HG02870 (cell line): ENCODE data around the gene SAPCD1.
A peak's percentile ranks its signal among the peaks of the same experiment; 100 is the strongest.
"Not testable (repeated sequence)": the region's sequence is repeated elsewhere in the genome, so short reads cannot be mapped to it uniquely, and the experiment has no call there.

Experiments
- ATAC-seq: cut with Tn5 transposase; IDR thresholded peaks from one replicate; pipeline ENCODE4 v1.9.1; 2021; ENCODE audit warnings: mild to moderate bottlenecking, moderate library complexity; ENCODE audit not compliant: unreplicated experiment

The SAPCD1 gene

DNA sequence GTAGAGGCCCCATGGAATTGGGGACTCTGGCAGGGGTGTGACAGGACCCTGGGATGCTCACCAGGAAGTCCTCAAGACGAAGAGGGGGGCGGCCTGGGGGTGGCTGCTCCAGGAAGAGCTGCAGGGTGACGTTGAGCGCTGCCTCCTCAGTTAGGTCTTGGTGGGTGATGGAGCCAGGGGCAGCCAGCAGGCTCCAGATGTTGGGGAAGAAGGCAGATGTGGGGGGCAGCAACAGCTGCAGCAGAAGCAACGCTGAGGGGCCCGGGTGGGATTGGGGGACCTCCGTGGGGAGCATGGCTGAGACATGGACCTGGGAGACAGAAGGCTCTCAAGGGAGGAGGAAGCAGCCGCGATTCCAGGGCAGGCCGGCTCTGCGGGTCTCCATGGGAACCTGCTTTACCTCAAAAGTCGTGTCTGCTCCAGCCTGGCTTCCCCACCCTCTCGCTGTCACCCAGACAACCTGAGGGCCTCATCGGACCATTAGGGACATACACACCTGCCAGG lies 14.1 kb downstream of the SAPCD1 start:
- ATAC-seq, result no peak

DNA sequence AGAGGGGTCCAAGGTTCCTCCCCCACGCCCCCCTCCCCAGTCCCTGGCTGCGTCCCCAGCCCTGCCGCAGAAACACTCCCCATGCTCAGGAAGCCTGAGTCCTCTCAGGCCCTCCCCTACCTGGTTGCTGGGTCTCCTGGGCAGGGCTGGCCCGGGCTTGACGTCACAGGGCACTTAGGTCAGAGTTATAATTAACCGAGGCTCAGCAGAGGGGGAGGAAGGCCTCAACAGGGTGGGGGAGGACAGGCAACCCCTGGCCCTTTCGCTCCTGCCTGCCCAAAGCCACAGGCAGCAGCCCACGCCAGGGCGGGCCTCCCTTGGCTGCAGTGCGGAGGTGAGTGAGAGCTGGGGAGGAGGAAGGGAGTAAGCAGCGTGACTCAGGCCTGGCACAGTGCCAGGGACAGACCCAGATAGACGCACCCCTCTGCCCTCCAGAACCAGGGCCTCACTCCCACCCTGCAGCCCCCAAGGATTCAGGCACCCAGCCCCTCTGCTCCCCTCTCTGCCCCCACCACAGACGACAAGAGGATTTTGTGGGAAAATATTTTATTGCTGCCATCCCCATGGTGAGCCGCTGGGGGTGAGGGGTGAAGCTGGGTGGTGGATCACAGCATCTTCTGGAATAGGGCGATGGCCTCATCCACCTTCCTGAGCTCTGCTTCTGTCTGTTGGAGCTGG lies 14.7 kb downstream of the SAPCD1 start, which contains the start of gene VWA7:
Gene VWA7 (minus strand): TSS at position 340 of the 678 bp plus-strand sequence. CDS start 549 bp downstream, outside the sequence.
- ATAC-seq, result peak; percentile 63

DNA sequence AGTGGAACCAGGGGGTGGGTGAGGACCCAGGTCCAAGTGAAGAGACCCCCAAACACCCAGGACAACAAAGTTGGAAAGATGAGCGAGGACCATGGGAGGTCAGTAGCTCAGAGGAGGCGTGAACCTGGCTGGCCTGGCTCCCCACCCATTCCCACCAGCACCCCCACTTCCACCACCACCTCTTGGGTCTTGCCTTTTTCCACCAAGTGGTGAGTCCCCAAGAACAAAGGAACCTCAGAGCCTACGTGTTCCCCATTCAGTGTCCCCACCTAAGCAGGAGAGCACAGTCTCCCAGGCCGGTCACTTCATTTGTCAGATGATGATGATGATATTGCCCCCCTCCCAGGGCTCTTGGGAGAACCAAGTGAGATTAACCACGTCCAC lies 15.2 kb downstream of the SAPCD1 start:
- no peak for ATAC-seq

DNA sequence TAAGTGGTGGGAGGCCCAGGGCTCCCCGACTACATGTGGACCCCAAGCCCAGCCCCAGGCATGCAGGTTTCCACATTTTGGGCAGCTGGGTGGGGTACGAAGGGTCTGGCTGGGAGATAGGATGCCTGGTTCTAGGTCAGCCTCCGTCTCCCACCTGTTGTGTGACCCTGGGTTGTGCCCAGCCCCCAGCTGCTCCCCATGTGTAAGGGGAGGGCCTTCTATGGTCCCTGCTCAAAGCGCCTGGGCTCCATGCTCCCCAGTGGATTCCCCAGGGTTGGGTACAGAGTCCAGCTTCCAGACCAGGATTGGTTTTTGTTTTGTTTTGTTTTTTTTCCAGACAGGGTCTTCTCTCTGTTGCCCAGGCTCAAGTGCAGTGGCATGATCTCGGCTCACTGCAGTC lies 15.7 kb downstream of the SAPCD1 start:
- ATAC-seq, result no peak

DNA sequence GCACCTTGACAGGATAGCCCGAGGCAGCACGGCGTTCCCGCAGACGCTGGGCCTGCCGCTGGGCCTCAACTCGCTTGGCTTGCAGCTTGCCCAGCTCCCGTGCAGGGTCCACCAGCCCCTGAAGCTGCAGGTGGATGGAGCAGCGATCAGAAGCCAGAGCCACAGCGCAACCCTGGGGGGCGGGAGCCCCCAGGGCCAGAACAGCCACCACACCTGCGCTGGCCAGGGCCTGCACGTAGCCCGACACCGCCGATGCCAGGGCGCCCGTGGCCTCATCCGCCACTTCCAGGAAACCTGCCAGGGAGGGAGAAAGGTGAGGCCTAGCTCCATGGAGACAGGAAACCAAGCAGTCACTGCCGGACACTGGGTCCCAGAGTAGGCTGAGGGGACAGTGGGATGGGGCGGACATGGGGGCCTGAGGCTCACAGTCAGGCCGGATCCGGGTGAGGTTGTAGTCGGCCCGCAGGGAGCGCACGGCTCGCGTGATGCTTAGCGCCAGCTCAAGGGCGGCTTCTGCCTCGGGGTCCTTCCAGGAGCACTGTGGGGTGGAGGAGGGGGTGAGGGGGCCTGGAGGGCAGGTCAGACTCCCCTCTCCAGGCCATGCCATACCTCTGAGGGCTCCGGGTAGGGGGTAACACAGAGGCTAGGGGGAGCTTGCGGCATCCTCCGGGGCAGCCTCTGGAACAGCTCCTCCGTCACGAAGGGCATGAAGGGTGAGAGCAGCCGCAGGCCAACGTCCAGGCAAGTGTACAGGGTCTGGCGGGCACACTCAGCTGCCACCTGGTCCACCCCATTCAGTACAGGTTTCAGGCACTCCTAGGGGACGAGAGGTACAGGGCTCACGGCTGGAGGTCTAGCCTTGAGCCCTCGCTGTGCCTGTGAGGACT lies 16.8 kb downstream of the SAPCD1 start:
- no peak for ATAC-seq

DNA sequence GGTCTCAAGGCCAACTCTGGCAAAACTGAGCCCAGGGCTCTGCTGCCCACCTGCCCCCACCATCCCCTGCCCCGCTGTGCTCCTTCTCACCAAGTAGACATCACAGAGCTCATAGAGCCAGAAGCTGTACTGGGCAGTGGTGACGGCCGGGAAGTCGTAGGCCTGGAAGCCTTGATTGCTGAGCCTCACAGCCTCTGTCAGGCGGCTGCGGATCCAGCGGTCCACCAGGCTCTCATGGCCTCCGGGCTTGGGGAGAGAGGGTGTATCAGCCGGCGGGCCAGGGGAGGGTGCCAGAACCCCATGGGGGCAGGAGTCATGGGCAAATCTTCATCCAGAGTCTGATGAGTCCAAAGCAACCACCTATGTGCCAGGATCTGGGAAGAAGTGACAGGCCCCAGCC lies 17.5 kb downstream of the SAPCD1 start:
- ATAC-seq, result no peak

DNA sequence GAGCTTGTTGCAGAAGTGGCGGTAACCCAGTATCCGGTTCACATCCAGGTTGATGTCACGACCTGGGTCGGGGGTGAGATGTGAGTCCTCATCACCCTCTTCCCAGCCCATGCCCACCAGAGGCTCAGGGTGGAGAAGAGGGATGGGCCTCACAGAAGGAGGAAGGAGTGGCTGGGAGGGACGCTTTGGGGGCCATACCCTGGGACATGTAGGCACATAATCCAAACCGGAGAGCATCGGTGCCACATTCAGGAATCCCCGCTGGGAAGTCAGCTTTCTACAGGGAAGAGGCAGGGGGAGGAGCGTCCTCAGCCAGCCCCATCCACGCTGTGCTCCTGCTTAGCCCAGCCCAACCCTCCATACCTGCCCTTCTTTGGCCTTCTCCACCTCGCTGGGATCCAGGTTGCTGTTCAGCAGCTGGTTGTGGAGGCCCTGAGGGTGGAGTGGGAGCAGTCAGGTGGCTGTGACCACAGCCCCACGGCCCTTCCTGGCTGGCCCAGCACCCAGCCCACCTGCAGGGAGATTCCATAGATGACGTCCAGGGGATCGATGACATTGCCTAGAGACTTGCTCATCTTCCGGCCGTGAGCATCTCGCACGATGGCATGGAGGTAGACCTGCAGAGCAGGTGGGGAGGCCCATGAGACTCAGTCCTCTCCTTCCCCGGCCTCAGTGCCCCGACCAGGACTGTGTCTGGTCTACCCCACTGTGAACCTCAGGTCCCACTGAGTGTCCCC lies 18.2 kb downstream of the SAPCD1 start:
- no peak for ATAC-seq

DNA sequence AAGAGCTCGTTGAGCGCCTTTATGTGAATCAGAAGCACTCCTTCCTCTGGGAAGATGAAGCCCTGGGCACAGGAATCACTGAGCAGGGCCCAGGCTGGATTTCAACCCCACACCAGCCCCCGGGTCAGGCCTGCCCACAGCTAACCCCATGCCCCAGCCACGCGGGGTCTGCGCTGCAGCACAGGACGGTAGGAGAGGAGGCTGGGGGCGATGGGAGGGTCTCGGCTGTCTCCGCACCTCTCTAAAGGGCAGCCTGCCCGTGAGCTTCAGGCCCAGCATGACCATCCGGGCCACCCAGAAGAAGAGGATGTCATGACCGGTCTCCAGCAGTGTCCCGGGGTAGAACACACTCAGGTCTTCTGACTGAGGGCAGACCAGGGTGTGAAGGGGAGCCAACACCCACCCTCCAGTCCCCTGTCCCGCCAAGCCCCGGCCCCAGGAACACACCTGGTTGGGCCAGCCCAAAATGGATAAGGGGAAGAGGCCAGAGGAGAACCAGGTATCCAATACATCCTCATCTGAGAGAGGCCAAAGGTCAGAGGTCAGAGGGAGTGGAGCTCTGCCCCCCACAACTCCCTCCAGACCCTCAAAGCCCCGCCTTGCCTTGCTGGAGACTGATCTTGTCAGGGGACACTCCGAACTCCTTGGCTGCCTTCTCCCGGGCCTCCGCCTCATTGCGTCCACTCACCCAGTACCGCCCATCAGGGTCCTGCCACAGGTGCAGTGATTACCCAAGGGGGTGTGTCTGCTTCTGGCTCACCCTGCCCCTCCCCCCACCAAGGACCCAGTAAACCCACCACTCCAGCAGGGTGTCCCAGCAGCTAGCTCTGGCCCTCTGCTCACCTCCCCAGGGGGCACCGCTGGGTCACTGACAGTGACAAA lies 19.0 kb downstream of the SAPCD1 start:
- ATAC-seq, result no peak

DNA sequence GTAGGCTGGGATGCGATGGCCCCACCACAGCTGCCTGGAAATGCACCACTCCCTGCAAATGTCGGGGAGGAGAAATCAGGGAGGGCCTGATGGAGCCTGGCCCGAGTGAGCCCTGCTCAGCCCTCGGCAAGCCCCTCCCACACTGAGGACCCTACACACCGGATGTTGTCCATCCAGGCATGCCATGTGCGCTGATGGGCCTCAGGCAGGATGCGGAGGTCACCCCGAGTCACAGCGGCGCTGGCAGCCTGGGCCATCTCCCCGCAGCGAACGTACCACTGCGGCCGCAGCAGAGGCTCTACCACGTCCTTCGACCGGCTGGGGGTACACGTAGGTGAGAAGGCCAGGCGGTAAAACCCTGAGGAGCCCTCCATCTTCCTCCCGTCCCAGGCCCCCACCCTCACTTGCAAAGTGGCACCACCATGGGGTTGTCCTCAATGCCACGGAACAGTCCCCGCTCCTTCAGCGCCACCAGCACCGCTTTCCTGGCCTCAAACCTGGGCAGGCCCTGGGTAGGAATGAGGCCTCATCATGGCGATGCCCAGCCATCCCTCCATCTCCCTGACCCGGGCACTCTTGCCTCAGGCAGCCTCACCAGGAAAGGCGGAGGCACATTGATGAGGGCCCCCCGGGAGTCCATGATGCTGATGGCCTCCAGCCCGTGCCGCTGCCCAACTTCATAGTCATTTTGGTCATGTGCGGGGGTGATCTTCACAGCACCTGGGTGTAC lies 19.8 kb downstream of the SAPCD1 start:
- no peak for ATAC-seq

DNA sequence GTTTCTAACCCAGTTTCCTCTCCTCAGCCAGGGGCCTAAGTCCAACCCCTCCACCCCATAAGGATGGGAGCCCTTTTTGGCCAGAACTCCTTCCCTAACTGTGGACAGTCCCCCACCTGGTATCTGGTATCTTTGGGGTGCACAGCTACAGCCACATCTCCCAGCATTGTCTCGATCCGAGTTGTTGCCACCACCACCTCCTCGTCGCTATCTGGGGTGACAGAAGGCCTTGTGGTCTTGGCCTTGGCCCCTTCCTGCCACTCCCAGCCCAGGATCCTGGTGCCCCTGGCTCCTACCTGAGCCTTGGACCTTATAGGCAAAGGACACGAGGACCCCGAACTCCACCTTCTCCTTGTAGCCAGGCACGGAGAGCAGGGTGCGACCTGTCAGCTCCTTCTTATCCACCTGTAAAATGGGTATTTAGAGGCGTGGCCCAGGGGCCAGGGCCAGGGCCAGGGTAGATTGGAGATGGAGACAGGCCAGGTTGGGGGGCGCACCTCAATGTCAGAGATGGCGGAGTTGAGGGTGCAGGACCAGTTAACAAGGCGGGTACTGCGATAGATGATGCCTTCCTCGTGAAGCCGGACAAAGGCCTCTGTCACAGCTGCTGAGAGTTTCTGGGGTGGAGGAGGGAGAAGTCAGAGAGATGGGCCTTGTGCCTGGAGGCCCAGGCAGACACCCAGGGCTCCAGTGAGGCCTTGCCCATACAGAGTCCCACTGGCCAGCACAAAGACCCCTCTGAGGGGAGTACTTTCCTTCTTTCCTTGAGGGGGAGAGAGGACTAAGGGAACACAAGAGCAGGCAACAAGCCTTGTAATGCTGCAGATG lies 21.9 kb downstream of the SAPCD1 start:
- ATAC-seq, result no peak

DNA sequence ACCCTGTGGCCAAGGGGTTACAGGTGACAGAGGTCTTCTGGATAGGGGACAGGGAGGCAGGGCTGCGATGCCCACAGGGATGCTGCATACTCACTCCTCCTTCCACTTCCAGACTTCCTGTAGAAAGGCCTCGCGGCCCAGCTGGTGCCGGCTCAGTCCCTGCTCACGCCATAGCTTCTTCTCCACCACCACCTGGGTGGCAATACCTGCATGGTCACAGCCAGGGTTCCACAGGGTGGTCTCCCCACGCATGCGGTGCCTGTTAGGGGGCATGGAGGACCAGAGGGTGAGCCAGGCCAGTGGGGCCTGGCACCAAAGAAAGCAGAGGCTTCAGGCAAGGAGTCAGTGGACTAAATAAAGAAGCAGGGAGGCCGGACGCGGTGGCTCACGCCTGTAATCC lies 23.0 kb downstream of the SAPCD1 start:
- no peak for ATAC-seq

DNA sequence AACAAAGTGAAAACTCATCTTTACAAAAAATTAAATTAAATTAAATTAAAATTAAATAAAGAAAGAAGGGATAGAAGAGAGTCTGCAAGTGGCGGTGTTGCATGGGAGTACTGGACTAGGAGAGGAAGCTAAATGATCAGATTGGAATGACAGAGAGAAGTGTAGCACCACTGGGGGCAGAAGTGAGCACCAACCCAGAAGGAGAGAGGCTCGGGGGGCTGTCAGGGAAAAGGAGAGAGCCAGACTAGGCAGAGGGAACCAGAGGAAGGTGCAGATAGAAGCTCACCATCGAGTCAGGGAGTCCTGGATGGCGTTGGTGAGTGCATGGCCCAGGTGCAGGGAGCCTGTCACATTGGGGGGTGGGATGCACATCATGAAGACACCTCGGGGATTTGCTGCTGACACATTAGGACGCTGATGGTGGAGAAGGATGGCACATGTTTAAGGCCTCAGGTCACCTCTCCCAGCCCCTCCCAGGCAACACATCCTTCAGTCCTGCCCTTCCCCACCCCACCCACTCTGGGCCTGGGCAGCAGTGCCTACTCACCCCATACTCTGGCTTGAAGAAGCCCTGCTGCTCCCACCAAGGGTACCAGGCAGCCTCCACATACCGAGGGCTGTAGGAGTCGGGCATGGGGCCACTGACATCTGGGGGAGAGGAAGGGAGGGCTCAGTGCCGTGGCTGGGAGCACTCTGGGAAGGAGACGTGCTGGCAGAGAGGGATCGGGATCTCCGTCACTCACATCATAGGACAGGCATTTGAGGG lies 29.1 kb downstream of the SAPCD1 start:
- no peak for ATAC-seq

DNA sequence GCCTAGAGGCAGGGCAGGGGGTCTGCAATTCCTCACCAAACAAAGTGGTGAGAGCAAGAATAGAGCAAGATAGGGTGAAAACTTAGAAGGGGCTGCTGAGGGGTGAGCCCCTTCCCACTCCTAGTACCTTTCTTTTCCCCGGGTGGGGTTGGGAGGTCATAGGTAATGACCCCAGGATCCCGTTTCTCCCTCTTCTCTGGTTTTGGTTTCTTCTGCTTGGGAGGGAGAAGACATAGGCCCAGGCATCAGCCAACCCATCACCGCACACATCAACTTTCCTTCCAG lies 29.6 kb downstream of the SAPCD1 start:
- ATAC-seq, result no peak

DNA sequence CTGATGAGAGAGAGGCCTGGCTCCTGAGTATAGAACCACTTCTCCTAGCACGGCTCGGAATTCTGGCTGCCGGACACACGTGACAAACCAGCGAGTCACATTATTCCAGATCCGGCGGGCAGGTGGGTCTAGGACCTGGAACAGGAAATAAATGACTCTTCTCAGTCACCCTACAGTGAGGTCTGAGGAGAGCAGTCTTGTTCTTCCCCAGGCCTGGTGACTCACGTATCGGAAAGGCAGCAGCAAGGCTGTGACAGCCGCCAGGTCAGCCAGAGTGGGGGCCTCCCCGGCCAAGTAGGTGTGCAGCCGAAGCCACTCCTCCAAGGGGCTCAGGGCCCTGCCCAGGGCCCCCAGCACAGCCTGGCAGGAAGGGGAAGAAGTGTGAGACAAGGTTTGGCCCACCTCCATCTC lies 30.3 kb downstream of the SAPCD1 start:
- no peak for ATAC-seq

DNA sequence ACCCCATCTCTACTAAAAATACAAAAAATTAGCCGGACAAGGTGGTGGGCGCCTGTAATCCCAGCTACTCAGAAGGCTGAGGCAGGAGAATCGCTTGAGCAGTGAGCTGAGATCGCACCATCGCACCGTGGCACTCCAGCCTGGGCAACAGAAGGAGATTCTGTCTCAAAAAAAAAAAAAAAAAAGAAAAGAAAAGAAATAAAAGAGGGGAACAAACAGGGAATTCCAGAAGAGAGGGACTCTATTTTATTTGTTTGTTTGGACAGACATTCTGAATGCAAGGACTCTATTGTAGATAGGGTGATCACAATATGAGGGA lies 31.4 kb downstream of the SAPCD1 start:
- ATAC-seq, result not testable (repeated sequence)

DNA sequence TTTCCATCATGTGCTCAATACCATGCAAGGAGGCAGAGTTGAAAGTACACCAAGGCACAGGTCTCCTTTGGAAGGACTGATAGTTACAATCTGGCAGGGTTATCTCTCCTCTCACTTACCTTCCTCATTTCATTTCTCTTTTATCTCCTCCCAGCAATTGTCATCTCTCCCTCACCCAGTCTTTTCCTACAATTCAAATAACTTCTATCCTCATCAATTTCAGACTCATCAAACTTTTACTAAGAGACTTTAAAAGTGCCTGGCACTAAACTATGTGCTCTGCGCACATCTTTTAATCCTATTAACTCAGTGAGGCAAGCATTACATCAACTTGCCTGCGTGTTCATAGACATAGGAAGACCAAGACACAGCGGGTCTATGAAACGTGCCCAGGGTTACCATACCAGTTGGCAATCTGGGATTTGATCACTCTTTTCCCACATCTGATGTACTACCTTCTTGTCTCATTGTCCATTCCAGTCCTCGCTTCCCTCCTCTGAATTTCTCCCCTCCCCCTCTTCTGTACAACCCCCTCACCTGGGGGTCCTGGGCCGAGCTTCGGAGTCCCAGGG lies 31.9 kb downstream of the SAPCD1 start:
- no peak for ATAC-seq

DNA sequence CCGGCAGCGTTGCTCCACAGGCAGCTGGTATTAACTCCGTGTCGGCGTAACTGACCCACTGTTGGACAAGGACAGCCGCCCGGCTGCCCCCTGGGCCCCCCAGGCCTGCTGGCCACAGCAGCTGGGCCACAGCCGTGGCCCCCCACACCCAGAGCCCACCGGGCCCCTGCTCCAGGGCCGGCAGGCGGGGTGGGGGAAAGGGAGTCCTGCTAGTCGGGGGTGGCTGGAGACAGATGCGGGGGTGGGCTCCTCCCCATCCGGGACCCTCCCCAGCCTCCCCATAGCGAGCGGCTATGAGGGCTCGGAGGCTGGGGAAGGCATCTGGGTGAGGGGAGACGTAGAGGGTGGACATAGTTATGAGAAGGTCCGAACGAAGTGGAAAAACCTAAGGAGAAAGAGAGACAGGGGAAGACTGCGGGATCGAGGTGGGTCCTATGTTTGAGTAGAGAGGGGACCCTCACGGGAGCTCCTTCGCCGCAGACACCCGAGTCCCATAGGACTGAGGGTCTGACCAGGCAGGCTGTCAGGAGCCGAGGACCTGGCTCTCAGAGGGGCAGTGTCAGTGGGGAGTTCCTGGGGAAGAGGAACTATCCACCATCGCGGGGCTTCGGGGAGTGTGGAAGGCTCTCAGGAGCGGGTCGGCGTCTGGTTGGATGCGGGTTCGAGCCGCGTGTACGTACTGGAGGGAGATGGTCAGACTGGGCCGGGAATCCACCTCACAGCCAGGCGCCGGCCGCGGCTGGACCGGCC lies 32.6 kb downstream of the SAPCD1 start:
- ATAC-seq, result peak; percentile 16
